HFF-Myc (cell line): ENCODE results near the gene NF1.

Experiments used
- DNase-seq: peaks from one replicate; pipeline ENCODE4 v3.0.0-alpha.2; 2011; ENCODE audit warnings: low read depth; ENCODE audit errors: extremely low read depth
- H3K4me3 ChIP-seq: replicated peaks from 2 replicates; pipeline ENCODE4 v1.5.1; 2011; ENCODE audit warnings: low read depth, mild to moderate bottlenecking, control low read depth, low read length
- TF ChIP-seq, protein P1 (sequence below): IDR thresholded peaks from 2 replicates; pipeline ENCODE4 v1.5.1; 2012; ENCODE audit warnings: mild to moderate bottlenecking, low read depth, low read length, control low read depth; ENCODE audit errors: missing control alignments

NF1 gene

DNA sequence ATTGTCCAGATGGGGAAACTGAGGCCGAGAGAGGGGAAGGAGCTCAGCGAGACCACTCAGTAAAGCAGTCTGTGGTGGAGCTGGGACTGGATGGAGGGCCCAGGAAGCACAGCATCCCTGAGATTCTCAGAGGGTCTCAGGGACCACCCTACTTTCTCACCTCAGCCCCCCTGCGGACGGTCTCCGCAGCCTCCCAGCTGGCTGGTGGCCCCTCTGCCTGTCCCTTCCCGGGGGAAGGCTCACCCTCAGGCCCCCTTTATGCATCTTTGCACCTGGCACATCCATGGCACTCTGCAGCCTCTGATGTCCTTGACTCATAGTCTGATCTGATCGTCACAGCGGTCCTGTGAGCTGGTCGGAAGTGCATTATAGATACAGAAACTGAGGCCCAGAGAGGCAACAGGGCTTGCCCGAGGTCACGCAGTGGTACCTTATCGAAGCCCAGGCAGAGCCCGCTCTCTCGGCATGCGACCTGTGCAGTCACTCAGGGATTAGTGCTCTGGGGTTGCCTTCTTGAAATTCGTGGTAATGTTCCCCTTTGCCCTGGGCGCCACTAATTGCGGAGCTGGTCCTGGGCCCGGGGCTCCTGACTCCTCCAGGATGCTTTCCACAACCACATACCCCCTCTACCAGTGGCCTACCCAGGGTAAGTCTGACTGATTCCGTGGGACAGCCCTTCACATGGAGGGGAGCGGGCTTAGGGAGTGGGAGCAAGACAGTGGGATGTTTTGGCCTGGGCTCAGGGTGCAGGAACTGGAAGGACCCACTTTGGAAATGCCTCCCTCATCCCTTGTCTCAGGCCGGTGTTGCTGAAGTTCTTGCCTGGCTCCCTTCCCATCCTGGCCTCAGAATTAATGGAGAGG is 321.1 kb downstream of the NF1 start:
- no peak for DNase-seq
- TF ChIP-seq, protein P1, sequence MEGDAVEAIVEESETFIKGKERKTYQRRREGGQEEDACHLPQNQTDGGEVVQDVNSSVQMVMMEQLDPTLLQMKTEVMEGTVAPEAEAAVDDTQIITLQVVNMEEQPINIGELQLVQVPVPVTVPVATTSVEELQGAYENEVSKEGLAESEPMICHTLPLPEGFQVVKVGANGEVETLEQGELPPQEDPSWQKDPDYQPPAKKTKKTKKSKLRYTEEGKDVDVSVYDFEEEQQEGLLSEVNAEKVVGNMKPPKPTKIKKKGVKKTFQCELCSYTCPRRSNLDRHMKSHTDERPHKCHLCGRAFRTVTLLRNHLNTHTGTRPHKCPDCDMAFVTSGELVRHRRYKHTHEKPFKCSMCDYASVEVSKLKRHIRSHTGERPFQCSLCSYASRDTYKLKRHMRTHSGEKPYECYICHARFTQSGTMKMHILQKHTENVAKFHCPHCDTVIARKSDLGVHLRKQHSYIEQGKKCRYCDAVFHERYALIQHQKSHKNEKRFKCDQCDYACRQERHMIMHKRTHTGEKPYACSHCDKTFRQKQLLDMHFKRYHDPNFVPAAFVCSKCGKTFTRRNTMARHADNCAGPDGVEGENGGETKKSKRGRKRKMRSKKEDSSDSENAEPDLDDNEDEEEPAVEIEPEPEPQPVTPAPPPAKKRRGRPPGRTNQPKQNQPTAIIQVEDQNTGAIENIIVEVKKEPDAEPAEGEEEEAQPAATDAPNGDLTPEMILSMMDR = no peak
- no peak overlapping the region for H3K4me3 ChIP-seq

DNA sequence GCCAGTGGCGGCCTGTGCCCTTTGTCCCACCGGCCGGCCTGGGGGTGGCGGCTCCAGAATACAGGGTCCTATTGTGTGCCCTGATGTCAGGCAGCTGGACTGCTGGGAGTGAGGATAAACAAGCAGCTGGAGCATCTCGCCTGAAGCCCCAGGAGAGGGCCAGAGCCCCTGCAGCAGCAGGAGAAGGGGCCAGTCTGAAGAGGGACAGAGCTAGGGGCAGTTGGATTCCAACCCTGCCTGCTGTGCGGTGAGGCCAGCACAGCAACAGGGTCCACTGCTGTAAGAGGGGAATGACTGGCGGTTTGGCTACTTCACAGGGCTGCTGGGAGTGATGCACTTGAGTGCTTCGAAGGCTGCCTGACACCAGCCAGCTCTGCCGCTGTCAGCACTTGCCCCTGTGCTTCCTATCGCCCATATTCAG is 321.7 kb downstream of the NF1 start:
- no peak overlapping the region for H3K4me3 ChIP-seq
- DNase-seq = no peak
- TF ChIP-seq, protein P1 = no peak

DNA sequence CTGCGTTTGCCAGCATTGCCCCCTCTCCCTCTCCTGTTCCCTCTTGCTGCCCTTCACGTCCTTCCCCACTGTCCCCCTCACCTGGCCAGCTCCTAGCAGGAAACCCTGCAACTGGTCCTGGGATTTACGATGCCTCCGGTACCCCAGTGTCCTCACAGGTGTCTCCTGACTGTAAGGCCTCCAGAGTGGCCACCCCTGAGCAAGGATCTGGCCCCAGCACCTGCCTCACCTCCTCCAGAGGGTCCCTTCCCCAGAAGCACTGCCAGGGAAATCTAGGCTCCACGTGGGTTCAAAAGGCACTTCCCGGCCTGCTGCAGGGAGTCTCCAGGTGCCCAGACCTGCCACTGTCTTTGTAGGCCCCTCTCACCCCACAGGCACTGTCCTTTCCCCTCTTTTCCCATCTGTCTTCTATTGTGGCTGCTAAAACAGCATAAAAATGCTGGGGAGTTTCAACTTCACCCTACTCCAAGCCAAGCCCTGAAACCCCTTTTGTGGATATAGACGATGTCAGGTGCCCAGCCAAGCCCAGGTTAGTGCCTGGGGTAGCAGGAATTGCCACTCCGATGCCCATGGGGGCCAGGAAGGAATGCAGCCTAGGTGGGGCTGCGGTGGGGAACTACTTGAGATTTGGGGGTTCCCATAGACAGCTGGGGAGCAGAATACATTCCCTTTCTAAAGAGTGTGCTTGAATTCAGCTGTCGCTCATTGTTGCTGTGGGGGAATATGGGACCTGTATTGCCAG is 322.4 kb downstream of the NF1 start:
- TF ChIP-seq, protein P1 = no peak
- no peak for DNase-seq
- H3K4me3 ChIP-seq = no peak overlapping the region

DNA sequence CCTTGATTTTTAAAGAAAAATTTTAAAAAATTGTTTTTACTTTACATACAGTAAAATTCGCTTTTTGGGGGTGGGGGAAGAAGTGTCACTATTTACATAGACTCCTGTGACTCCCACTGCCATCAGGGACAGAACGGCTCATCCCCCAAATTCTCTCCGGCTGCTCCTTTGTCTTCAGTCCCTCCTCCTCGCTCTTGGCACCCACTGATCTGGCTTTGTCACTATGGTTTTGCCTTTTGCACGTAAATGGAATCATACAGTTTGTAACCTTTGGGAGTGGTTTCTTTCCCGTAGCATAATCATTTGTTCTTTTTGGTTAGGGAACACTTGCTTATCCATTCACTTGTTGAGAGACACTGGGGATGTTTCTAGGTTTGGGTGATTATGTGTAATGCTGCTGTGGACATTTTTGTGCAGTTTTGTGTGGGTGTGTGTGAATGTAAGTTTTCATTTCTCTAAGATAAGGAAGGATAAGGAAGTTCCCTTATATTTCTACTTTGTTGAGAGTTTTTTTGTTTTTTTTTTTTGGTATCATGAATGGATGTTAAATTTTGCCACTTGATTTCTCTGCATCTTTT is 324.1 kb downstream of the NF1 start:
- DNase-seq = no peak

DNA sequence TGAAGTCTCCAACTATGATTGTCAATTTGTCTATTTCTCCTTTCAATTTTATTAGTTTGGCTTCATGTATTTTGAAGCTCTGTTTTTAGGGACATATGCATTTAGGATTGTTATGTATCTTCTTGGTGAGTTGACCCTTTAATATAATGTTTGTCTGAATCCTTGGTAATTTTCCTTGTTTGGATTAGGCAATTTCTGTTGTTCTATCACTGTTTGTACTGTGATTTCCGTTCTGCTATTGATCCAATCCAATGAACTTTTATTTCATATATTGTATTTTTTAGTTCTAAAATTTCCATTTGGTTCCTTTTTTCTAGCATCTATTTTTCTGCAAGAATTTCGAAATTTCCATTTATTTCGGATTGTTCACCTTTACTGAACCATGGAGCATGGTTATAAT is 327.7 kb downstream of the NF1 start:
- TF ChIP-seq, protein P1 = no peak
- DNase-seq = no peak
- H3K4me3 ChIP-seq = no peak overlapping the region

More for the DNA sequence above, 324.1 kb downstream of the NF1 start:
- TF ChIP-seq, protein P1 = no peak
- no peak overlapping the region for H3K4me3 ChIP-seq

DNA sequence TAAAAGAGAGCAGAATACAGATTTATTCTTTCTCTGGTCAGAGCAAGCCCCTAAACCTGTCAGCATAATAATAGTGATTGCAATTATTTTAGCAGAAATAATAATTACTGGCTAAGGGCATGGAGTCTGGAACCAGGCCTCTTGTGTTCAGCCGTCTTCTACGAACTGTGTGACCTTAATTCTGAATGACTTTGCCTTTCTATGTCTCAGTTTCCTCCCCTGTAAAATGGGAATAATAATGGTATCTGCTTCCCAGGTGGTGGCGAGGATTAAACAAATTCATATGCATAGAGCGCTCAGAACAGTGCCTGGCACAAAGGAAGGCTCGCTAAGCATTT is 330.1 kb downstream of the NF1 start:
- TF ChIP-seq, protein P1 = no peak
- H3K4me3 ChIP-seq = no peak overlapping the region
- no peak for DNase-seq
